ENCODE data around the gene FBXW5.

GRCh38 chr9:136991993-136992818 is 47.7 kb upstream of the FBXW5 start, which contains the start of gene PAXX:
- peak in 1 of 3 donors; percentile 15 for TF ChIP-seq CTCF (IDR thresholded peaks at IDR 0.05)
- no peak for TF ChIP-seq POLR2A (IDR thresholded peaks at IDR 0.05)
- peak in 2 of 3 donors; percentile 2 to 34 for TF ChIP-seq POLR2AphosphoS5 (IDR thresholded peaks at IDR 0.05)

All from breast epithelium (tissue), 3 donors.